SK-N-MC (cell line): ENCODE data around the gene PLPP6.
A peak's percentile ranks its signal among the peaks of the same experiment; 100 is the strongest.

Experiments
- DNase-seq: peaks from one replicate; pipeline ENCODE4 v3.0.0-alpha.2; 2011; ENCODE audit warnings: low read depth, low spot score
- H3K27ac ChIP-seq: fragments of 200-600 bp; sonication (generic); 2 replicates; pipeline ENCODE4 v1.5.1; 2016; ENCODE audit warnings: mixed run types
- H3K36me3 ChIP-seq: fragments of 200-600 bp; sonication (generic); 2 replicates; pipeline ENCODE4 v1.6.1; 2017; ENCODE audit warnings: antibody characterized with exemption, low read length, mixed read lengths; ENCODE audit not compliant: insufficient read depth
- H3K4me3 ChIP-seq: fragments of 200-600 bp; sonication (generic); 2 replicates; pipeline ENCODE4 v1.5.1; 2016
- H3K9ac ChIP-seq: fragments of 200-600 bp; sonication (generic); 2 replicates; pipeline ENCODE4 v1.8.0; 2017; ENCODE audit warnings: mixed run types, mixed read lengths; ENCODE audit not compliant: insufficient read length
- H3K9me3 ChIP-seq: fragments of 200-600 bp; sonication (generic); 2 replicates; pipeline ENCODE4 v1.6.1; 2017; ENCODE audit warnings: low read depth, mild to moderate bottlenecking, antibody characterized with exemption, low read length, moderate library complexity, mixed read lengths
- EZH2 ChIP-seq: fragments of 200-600 bp; sonication (generic); IDR thresholded peaks from one replicate; pipeline ENCODE4 v1.6.1; 2017; ENCODE audit warnings: antibody characterized with exemption
- FOXP2 ChIP-seq: optimal IDR thresholded peaks from 2 replicates; pipeline ENCODE3; 2011; ENCODE audit warnings: mild to moderate bottlenecking, moderate library complexity; ENCODE audit not compliant: insufficient read depth; ENCODE audit errors: extremely low read length, control extremely low read depth
- POLR2AphosphoS5 ChIP-seq: IDR thresholded peaks from 2 replicates; pipeline ENCODE4 v1.6.1; 2012; ENCODE audit warnings: mild to moderate bottlenecking, low read depth, low read length, borderline replicate concordance

PLPP6 gene

GRCh38 chr9:4666042-4666699 is 4.1 kb downstream of the PLPP6 start, which contains the start of gene SPATA6L:
Gene SPATA6L, minus strand, starts transcription at chr9:4666480. Its CDS starts 230 bp downstream, at chr9:4666250.
- peak; percentile 67 for TF ChIP-seq POLR2AphosphoS5
- no peak for TF ChIP-seq EZH2
- H3K9ac ChIP-seq = peak within 1 kb of the TSS; percentile 91
- no peaks in the 10 kb centered on the region for H3K9me3 ChIP-seq
- no peak for DNase-seq
- no peaks in the 10 kb centered on the region for H3K36me3 ChIP-seq
- peak within 1 kb of the TSS; percentile 96 for H3K27ac ChIP-seq
- peak within 1 kb of the TSS; percentile 88 for H3K4me3 ChIP-seq

GRCh38 chr9:4667681-4668080 is 5.6 kb downstream of the PLPP6 start:
- H3K27ac ChIP-seq = no peak overlapping the region

GRCh38 chr9:4668604-4669003 is 6.5 kb downstream of the PLPP6 start:
- no peaks in the 10 kb centered on the region for H3K36me3 ChIP-seq
- no peak overlapping the region for H3K9ac ChIP-seq
- TF ChIP-seq EZH2 = no peak
- TF ChIP-seq FOXP2 = no peak
- no peaks in the 10 kb centered on the region for H3K9me3 ChIP-seq
- H3K4me3 ChIP-seq = no peak overlapping the region
- H3K27ac ChIP-seq = no peak overlapping the region
- no peak for DNase-seq

More at GRCh38 chr9:4667681-4668080, 5.6 kb downstream of the PLPP6 start:
- Histone ChIP-seq H3K4me3 (no peak overlapping the region), H3K9ac (no peak overlapping the region), H3K36me3 (no peaks in the 10 kb centered on the region), H3K9me3 (no peaks in the 10 kb centered on the region)
- DNase-seq = no peak
- TF ChIP-seq FOXP2 (no peak), POLR2AphosphoS5 (no peak), EZH2 (no peak)

GRCh38 chr9:4669890-4670289 is 7.8 kb downstream of the PLPP6 start:
- DNase-seq = no peak
- no peaks in the 10 kb centered on the region for H3K36me3 ChIP-seq
- no peaks in the 10 kb centered on the region for H3K9me3 ChIP-seq
- no peak overlapping the region for H3K9ac ChIP-seq
- H3K4me3 ChIP-seq = no peak overlapping the region
- no peak for TF ChIP-seq FOXP2
- TF ChIP-seq EZH2 = no peak
- no peak for TF ChIP-seq POLR2AphosphoS5
- 0 out of 2 replicates have a peak overlapping the region, but pooled peaks have one; percentile 22 for H3K27ac ChIP-seq

- Histone ChIP-seq H3K27ac (peak overlapping the region; percentile 22; the same call in 1 of the 2 replicates), H3K9ac (no peak overlapping the region), H3K9me3 (no peaks in the 10 kb centered on the region), H3K4me3 (no peak overlapping the region), H3K36me3 (no peaks in the 10 kb centered on the region)
- TF ChIP-seq POLR2AphosphoS5 = no peak
- no peak for DNase-seq
These were observed 8.5 kb downstream of the PLPP6 start for GRCh38 chr9:4670591-4670990.

GRCh38 chr9:4671737-4672136 is 9.6 kb downstream of the PLPP6 start:
- Histone ChIP-seq H3K36me3 (no peaks in the 10 kb centered on the region), H3K27ac (no peak overlapping the region), H3K9me3 (no peaks in the 10 kb centered on the region), H3K9ac (no peak overlapping the region), H3K4me3 (no peak overlapping the region)
- no peak for TF ChIP-seq POLR2AphosphoS5
- TF ChIP-seq EZH2 = no peak
- no peak for TF ChIP-seq FOXP2
- no peak for DNase-seq

- no peak overlapping the region for H3K4me3 ChIP-seq
These were observed 12.7 kb downstream of the PLPP6 start for GRCh38 chr9:4674783-4675182.

GRCh38 chr9:4677392-4677791 is 15.3 kb downstream of the PLPP6 start:
- no peaks in the 10 kb centered on the region for H3K9me3 ChIP-seq
- peak overlapping the region; percentile 99 for H3K27ac ChIP-seq
- DNase-seq = no peak
- TF ChIP-seq EZH2 (no peak), POLR2AphosphoS5 (no peak), FOXP2 (no peak)
- peaks cover 7% of the 10 kb centered on the region; the same call in 1 of the 2 replicates for H3K36me3 ChIP-seq
- H3K9ac ChIP-seq = peak overlapping the region; percentile 97
- H3K4me3 ChIP-seq = no peak overlapping the region

More at GRCh38 chr9:4674783-4675182, 12.7 kb downstream of the PLPP6 start:
- Histone ChIP-seq H3K36me3 (no peaks in the 10 kb centered on the region), H3K9ac (no peak overlapping the region), H3K9me3 (no peaks in the 10 kb centered on the region), H3K27ac (peak overlapping the region; percentile 80)
- DNase-seq = no peak
- TF ChIP-seq EZH2 (no peak), POLR2AphosphoS5 (no peak), FOXP2 (no peak)
